Measurements from ENCODE around the gene STPG3. TPM values are rescaled to one million over a fixed set of nuclear protein-coding genes. Genes with fewer than 3 reads are reported as not detected.

The STPG3 gene
- total and polyA plus RNA-seq, 9 of the 15 experiments (the other 6 are each of a cell fraction or from before 2014, with no cell fraction given), result not detected

- 0 out of 2 replicates have a peak, but pooled peaks have one; percentile 26 for TF ChIP-seq REST (IDR thresholded peaks at IDR 0.05; ENCODE audit: borderline replicate concordance)
- TF ChIP-seq REST (CRISPR knock-in tag; IDR thresholded peaks at IDR 0.05; ENCODE audit: low read depth), result 0 out of 2 replicates have a peak, but pooled peaks have one; percentile 78
- no peak for TF ChIP-seq MTF1 (CRISPR knock-in tag; IDR thresholded peaks at IDR 0.05; ENCODE audit: borderline replicate concordance)
- no peak for TF ChIP-seq SAFB2 (IDR thresholded peaks at IDR 0.05; ENCODE audit: borderline replicate concordance, low read depth, low read length, severe bottlenecking)
- TF ChIP-seq TCF15 (CRISPR knock-in tag; IDR thresholded peaks at IDR 0.05), result no peak
- peak; percentile 93 for TF ChIP-seq ZBTB9 (CRISPR knock-in tag; IDR thresholded peaks at IDR 0.05)
- TF ChIP-seq NCOA4 (IDR thresholded peaks at IDR 0.05; ENCODE audit: partially characterized antibody), result no peak
- peak; percentile 27; the same call in 1 of the 2 replicates for TF ChIP-seq TCF3 (CRISPR knock-in tag; IDR thresholded peaks at IDR 0.05)
- TF ChIP-seq ADNP (tag; IDR thresholded peaks at IDR 0.05), result no peak
- no peak; the same call in 1 of the 2 replicates for TF ChIP-seq ARID1B (IDR thresholded peaks at IDR 0.05)
- no peak for TF ChIP-seq NR0B1 (IDR thresholded peaks at IDR 0.05; ENCODE audit: partially characterized antibody)
- peak; percentile 40; the same call in 1 of the 2 replicates for TF ChIP-seq CREB1 (IDR thresholded peaks at IDR 0.05)
- TF ChIP-seq CREB1 (CRISPR knock-in tag; IDR thresholded peaks at IDR 0.05), result peak; percentile 65
- no peak for TF ChIP-seq SNIP1 (IDR thresholded peaks at IDR 0.05; ENCODE audit: low read depth)
- no peak for TF ChIP-seq SRSF9 (IDR thresholded peaks at IDR 0.05; ENCODE audit: borderline replicate concordance, low read depth, low read length)
- no peak for TF ChIP-seq ZEB2 (IDR thresholded peaks at IDR 0.05)
- no peak for TF ChIP-seq XRCC4 (IDR thresholded peaks at IDR 0.05; ENCODE audit: extremely low read depth, insufficient read depth, insufficient read length)
- TF ChIP-seq CCNT2 (IDR thresholded peaks at IDR 0.05; ENCODE audit: borderline replicate concordance, extremely low read depth, insufficient read length, low read depth, low read length), result peak; percentile 49
Observed at GRCh38 chr9:137240318-137240840, 10.7 kb upstream of the STPG3 start (continued).
